Measurements from ENCODE around the gene ELK3.

Gene ELK3

DNA sequence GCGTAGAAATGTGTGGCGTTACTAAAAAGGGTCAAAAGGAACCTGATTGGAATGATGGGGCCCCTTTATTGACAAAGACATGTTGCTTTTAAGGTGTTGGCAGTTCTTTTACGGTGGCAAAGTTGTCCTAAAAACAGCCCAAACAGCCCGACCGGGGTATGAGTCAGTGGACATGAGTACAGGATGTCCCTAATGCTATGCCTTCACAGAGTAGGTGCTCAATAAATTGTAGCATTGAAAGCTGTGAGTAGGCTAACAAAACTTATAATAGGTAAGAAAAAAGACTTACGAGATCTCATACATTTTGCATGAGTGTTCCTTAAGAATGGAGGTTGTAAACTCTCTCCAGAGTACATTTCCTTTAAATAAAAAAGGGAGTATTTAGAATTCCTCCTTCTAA lies 2.6 kb downstream of the ELK3 start:
- no peak overlapping the region for H3K27ac ChIP-seq (replicated peaks)
- H3K27me3 ChIP-seq (ENCODE audit: insufficient read depth, poor library complexity, severe bottlenecking), result no peaks in the 10 kb centered on the region
- no peak for DNase-seq (ENCODE audit: low read depth in 1 of 2, low spot score in 1 of 2)
- no peak overlapping the region for H3K4me3 ChIP-seq (replicated peaks; ENCODE audit: insufficient read depth, low read length)
- TF ChIP-seq, protein P1, sequence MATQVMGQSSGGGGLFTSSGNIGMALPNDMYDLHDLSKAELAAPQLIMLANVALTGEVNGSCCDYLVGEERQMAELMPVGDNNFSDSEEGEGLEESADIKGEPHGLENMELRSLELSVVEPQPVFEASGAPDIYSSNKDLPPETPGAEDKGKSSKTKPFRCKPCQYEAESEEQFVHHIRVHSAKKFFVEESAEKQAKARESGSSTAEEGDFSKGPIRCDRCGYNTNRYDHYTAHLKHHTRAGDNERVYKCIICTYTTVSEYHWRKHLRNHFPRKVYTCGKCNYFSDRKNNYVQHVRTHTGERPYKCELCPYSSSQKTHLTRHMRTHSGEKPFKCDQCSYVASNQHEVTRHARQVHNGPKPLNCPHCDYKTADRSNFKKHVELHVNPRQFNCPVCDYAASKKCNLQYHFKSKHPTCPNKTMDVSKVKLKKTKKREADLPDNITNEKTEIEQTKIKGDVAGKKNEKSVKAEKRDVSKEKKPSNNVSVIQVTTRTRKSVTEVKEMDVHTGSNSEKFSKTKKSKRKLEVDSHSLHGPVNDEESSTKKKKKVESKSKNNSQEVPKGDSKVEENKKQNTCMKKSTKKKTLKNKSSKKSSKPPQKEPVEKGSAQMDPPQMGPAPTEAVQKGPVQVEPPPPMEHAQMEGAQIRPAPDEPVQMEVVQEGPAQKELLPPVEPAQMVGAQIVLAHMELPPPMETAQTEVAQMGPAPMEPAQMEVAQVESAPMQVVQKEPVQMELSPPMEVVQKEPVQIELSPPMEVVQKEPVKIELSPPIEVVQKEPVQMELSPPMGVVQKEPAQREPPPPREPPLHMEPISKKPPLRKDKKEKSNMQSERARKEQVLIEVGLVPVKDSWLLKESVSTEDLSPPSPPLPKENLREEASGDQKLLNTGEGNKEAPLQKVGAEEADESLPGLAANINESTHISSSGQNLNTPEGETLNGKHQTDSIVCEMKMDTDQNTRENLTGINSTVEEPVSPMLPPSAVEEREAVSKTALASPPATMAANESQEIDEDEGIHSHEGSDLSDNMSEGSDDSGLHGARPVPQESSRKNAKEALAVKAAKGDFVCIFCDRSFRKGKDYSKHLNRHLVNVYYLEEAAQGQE (IDR thresholded peaks at IDR 0.05; ENCODE audit: insufficient replicate concordance, low read depth), result no peak
- TF ChIP-seq, protein P2, sequence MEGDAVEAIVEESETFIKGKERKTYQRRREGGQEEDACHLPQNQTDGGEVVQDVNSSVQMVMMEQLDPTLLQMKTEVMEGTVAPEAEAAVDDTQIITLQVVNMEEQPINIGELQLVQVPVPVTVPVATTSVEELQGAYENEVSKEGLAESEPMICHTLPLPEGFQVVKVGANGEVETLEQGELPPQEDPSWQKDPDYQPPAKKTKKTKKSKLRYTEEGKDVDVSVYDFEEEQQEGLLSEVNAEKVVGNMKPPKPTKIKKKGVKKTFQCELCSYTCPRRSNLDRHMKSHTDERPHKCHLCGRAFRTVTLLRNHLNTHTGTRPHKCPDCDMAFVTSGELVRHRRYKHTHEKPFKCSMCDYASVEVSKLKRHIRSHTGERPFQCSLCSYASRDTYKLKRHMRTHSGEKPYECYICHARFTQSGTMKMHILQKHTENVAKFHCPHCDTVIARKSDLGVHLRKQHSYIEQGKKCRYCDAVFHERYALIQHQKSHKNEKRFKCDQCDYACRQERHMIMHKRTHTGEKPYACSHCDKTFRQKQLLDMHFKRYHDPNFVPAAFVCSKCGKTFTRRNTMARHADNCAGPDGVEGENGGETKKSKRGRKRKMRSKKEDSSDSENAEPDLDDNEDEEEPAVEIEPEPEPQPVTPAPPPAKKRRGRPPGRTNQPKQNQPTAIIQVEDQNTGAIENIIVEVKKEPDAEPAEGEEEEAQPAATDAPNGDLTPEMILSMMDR (IDR thresholded peaks at IDR 0.05; ENCODE audit: insufficient read depth, low read length), result no peak
- no peak for TF ChIP-seq POLR2AphosphoS5 (IDR thresholded peaks at IDR 0.05; ENCODE audit: low read depth)
- TF ChIP-seq GABPA (IDR thresholded peaks at IDR 0.05; ENCODE audit: low read depth), result no peak
- no peak for TF ChIP-seq SPI1 (IDR thresholded peaks at IDR 0.05; ENCODE audit: borderline replicate concordance, low read depth)

DNA sequence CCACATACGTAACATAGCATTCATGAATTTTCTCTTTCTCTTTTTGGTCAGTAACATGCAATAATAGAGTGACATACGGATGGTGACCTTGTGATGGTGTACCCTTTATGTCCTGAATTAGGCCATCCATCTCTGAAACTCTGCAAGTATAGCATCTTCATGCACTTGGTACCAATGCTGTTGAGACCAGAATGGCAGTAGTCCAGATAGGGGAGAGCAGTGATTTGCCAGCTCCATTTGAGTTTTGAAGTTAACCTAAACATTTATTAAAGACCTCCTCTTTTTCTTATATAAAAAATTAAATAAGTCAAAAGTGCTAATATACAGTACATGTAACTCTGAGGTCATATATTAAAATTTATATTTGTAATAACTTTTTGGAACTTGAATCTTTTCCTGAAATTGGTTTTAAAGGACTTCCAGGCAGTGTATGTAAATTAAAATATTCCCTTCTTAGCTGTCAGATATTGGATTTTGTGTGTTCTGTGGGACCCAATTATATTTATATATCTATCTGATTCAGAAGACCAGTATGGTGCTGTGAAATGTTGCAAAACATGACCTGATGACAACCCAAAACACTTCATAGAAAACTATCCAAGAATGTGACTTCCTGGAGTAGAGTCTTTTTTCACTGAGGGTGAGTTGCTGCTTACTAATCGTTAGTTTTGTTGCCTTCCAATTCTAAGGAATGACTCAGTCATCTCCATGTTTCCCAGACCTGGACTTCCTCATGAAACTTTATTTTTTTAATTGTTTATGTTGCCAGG lies 3.5 kb downstream of the ELK3 start:
- TF ChIP-seq, protein P2 (IDR thresholded peaks at IDR 0.05; ENCODE audit: insufficient read depth, low read length), result no peak
- TF ChIP-seq GABPA (IDR thresholded peaks at IDR 0.05; ENCODE audit: low read depth) (no peak), SPI1 (IDR thresholded peaks at IDR 0.05; ENCODE audit: borderline replicate concordance, low read depth) (no peak), POLR2AphosphoS5 (IDR thresholded peaks at IDR 0.05; ENCODE audit: low read depth) (no peak)
- TF ChIP-seq, protein P1 (IDR thresholded peaks at IDR 0.05; ENCODE audit: insufficient replicate concordance, low read depth), result no peak
- Histone ChIP-seq H3K27ac (replicated peaks) (no peak overlapping the region), H3K27me3 (ENCODE audit: insufficient read depth, poor library complexity, severe bottlenecking) (no peaks in the 10 kb centered on the region), H3K4me3 (replicated peaks; ENCODE audit: insufficient read depth, low read length) (no peak overlapping the region)
- DNase-seq (ENCODE audit: low read depth in 1 of 2, low spot score in 1 of 2), result no peak

DNA sequence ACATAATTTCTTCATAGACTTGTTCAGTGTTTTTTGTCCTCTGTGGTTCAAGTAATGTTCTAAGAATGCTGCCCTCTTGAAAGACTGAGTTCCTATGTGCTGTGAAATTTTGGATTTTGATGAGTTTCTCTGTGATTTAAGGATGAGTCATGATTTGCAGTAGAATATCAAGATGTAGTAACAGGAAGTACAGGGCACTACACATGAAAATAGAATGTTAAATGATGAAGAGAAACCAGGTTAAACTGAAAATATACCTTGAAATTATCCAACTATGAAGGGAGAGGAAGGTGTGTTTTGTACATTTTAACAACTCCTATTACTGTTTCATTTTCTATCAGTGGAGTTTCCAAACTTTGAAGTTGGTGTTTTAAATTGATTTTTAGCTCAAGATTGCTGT lies 4.8 kb downstream of the ELK3 start:
- Histone ChIP-seq H3K27me3 (ENCODE audit: insufficient read depth, poor library complexity, severe bottlenecking) (no peaks in the 10 kb centered on the region), H3K4me3 (replicated peaks; ENCODE audit: insufficient read depth, low read length) (no peak overlapping the region), H3K27ac (replicated peaks) (no peak overlapping the region)
- DNase-seq (ENCODE audit: low read depth in 1 of 2, low spot score in 1 of 2), result no peak
- TF ChIP-seq GABPA (IDR thresholded peaks at IDR 0.05; ENCODE audit: low read depth) (no peak), POLR2AphosphoS5 (IDR thresholded peaks at IDR 0.05; ENCODE audit: low read depth) (no peak), SPI1 (IDR thresholded peaks at IDR 0.05; ENCODE audit: borderline replicate concordance, low read depth) (no peak)
- TF ChIP-seq, protein P1 (IDR thresholded peaks at IDR 0.05; ENCODE audit: insufficient replicate concordance, low read depth), result no peak
